Kidney (tissue), 14 donors: ENCODE data around the gene CNTNAP4. TPM values are rescaled to one million over a fixed set of nuclear protein-coding genes. Genes with fewer than 3 reads are reported as not detected.
A peak's percentile ranks its signal among the peaks of the same experiment; 100 is the strongest.

Experiments used
- DNase-seq, 5 donors: peaks; one replicate each; pipeline ENCODE4 v3.0.0-alpha.2; 2013 to 2020
- FAIRE-seq: peaks from 2 replicates; lab custom pipeline; 2012; peaks lifted over from hg19 to GRCh38; lab: Jason Lieb, UNC
- H3K27ac ChIP-seq, 2 donors: one replicate each; pipeline ENCODE4 v1.7.0; 2013; ENCODE audit warnings: low read depth in 2 of 2, low read length in 2 of 2, inconsistent platforms in 1 of 2
- H3K27me3 ChIP-seq: one replicate; pipeline ENCODE4 v1.7.1; 2013; ENCODE audit warnings: low read length, inconsistent platforms; ENCODE audit not compliant: control insufficient read depth, insufficient read depth
- H3K36me3 ChIP-seq, 3 donors: one replicate each; pipeline versions ENCODE4 v1.7.0 to v1.7.1; 2013; ENCODE audit warnings: low read length in 3 of 3, control low read depth in 1 of 3, inconsistent platforms in 1 of 3; ENCODE audit not compliant: insufficient read depth in 3 of 3, control insufficient read depth in 2 of 3
- H3K4me1 ChIP-seq, 3 donors: one replicate each; pipeline versions ENCODE4 v1.7.0 to v1.7.1; 2013; ENCODE audit warnings: low read length in 3 of 3, inconsistent platforms in 1 of 3, low read depth in 1 of 3; ENCODE audit not compliant: control insufficient read depth in 2 of 3, insufficient read depth in 2 of 3
- H3K4me3 ChIP-seq, 3 donors: one replicate each; pipeline versions ENCODE4 v1.7.0 to v1.8.1; 2013; ENCODE audit warnings: low read length in 3 of 3, control low read depth in 1 of 3, inconsistent platforms in 1 of 3
- H3K9ac ChIP-seq, 3 donors: one replicate each; pipeline versions ENCODE4 v1.7.0 to v1.7.1; 2013; ENCODE audit warnings: low read length in 3 of 3, control low read depth in 1 of 3, inconsistent platforms in 1 of 3
- H3K9me3 ChIP-seq, 3 donors: one replicate each; pipeline versions ENCODE4 v1.7.0 to v1.7.1; 2013; ENCODE audit warnings: low read length in 3 of 3, control low read depth in 1 of 3, inconsistent platforms in 1 of 3; ENCODE audit not compliant: control insufficient read depth in 2 of 3, insufficient read depth in 1 of 3
- intact Hi-C: fragments of 100-400 bp; cut with DNase I; formaldehyde crosslinking; loops from one replicate; pipeline ENCODE4 v1.11.1; 2022
- polyA plus RNA-seq: library from polyadenylated mRNA; stranded (reverse); fragments of 350-450 nt; fragmentation: Illumina TruSeq; extraction: RNeasy Lipid Tissue Mini Kit (QIAGEN cat#74804); gene quantifications from one replicate; pipeline ENCODE4 v1.2.3, GENCODE V29; 2014; ENCODE audit warnings: low read depth, low replicate concordance; ENCODE audit not compliant: insufficient read depth
- total RNA-seq: library from RNA; stranded (reverse); fragmentation: NEBNext Ultra II Directional; extraction: Animal tissue kit (Norgen Biotek cat#: 25700); gene quantifications from one replicate; pipeline ENCODE4 v1.2.1, GENCODE V29; 2021
- TF ChIP-seq, protein P1 (sequence below): IDR thresholded peaks from 3 replicates; pipeline ENCODE4 v1.5.1; 2012; ENCODE audit warnings: mild to moderate bottlenecking, moderate library complexity, borderline replicate concordance; ENCODE audit not compliant: insufficient read depth; ENCODE audit errors: extremely low read depth
- donor health status: control.
- donor health status: control.
- donor health status: control.
- donor health status: control.
- donor health status: control.
- donor health status: DM: yes; HTN: yes; CAD: no.
- donor health status: Normal renal cell carcinoma (clear cell type).

The CNTNAP4 gene
- total and polyA plus RNA-seq, 2 donors from 2014 or later, result not detected

DNA sequence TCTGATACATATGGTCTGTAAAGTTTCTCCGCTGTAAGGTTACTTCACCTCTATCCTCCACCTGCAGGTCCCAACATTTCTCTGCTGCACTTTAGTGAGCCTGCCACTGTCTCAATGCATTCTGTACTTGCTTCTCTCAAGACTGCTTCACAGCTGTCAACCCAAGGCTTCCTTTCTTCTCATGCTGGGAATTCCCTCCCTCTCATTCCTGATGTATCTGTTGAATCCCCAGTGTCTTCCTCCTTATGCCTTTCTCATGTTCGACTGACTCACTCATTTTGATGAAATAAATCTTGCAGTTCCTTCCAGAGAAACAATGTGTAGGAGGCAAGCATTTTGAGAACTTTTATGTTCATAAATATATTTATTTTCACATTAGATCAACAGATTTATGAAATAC, 288.3 kb downstream of the CNTNAP4 start:
- Histone ChIP-seq H3K4me3 (no peak overlapping the region), H3K27me3 (no peaks in the 10 kb centered on the region), H3K9me3 (no peaks in the 10 kb centered on the region), H3K9ac (no peak overlapping the region), H3K27ac (no peak overlapping the region), H3K4me1 (no peaks in the 10 kb centered on the region), H3K36me3 (no peaks in the 10 kb centered on the region)
- FAIRE-seq, result no peak
- DNase-seq, result no peak
- TF ChIP-seq, protein P1, sequence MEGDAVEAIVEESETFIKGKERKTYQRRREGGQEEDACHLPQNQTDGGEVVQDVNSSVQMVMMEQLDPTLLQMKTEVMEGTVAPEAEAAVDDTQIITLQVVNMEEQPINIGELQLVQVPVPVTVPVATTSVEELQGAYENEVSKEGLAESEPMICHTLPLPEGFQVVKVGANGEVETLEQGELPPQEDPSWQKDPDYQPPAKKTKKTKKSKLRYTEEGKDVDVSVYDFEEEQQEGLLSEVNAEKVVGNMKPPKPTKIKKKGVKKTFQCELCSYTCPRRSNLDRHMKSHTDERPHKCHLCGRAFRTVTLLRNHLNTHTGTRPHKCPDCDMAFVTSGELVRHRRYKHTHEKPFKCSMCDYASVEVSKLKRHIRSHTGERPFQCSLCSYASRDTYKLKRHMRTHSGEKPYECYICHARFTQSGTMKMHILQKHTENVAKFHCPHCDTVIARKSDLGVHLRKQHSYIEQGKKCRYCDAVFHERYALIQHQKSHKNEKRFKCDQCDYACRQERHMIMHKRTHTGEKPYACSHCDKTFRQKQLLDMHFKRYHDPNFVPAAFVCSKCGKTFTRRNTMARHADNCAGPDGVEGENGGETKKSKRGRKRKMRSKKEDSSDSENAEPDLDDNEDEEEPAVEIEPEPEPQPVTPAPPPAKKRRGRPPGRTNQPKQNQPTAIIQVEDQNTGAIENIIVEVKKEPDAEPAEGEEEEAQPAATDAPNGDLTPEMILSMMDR, result no peak
- intact Hi-C loops, result no loop called here

DNA sequence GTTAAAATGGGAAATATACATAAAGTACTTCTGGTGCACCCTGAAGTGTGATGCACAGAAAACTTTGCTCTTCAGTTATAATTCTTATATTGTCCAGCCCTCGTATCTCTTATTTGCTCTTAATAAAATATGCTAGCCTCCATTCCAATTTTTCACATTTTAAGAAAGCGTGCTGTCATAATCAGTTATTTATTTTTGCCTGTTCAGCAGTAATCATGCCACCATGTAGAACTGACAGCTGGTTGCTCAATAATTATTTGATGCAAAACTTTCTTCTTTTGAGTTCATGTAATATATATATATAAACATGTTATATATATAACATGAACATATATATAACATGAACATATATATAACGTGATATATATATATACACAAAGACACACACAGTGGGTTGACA, 294.6 kb downstream of the CNTNAP4 start:
- no peak overlapping the region for H3K9ac ChIP-seq
- TF ChIP-seq, protein P1, result no peak
- no peak overlapping the region for H3K27ac ChIP-seq
- intact Hi-C loops, result no loop called here
- no peak for DNase-seq
- no peaks in the 10 kb centered on the region for H3K27me3 ChIP-seq
- no peaks in the 10 kb centered on the region for H3K9me3 ChIP-seq
- H3K4me1 ChIP-seq, result no peaks in the 10 kb centered on the region
- FAIRE-seq, result no peak
- H3K4me3 ChIP-seq, result no peak overlapping the region
- H3K36me3 ChIP-seq, result no peaks in the 10 kb centered on the region

DNA sequence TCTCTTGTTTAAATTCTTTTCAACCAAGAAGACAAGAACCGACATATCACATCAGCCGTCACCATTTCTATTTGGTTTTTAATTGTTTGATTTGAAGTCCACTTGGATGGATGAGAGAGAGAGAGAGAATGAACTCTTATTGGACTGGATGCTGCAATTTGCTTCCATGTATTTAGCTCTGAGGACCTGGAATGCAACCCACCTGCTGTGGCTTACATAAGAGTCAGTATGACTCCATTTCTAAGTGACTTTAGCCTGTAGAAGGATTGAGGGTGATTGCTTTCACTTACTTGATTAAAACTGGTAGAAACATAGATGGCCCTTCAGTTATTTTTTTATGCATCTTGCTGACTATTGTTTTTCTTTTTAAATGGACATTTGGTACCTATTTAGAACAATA, 296.1 kb downstream of the CNTNAP4 start:
- H3K36me3 ChIP-seq, result no peaks in the 10 kb centered on the region
- H3K4me1 ChIP-seq, result no peaks in the 10 kb centered on the region
- H3K27me3 ChIP-seq, result no peaks in the 10 kb centered on the region
- FAIRE-seq (no peak), DNase-seq (no peak)
- no peak overlapping the region for H3K4me3 ChIP-seq
- H3K9ac ChIP-seq, result no peak overlapping the region
- H3K27ac ChIP-seq, result no peak overlapping the region
- intact Hi-C loops, result no loop called here
- no peaks in the 10 kb centered on the region for H3K9me3 ChIP-seq
- TF ChIP-seq, protein P1, result no peak

DNA sequence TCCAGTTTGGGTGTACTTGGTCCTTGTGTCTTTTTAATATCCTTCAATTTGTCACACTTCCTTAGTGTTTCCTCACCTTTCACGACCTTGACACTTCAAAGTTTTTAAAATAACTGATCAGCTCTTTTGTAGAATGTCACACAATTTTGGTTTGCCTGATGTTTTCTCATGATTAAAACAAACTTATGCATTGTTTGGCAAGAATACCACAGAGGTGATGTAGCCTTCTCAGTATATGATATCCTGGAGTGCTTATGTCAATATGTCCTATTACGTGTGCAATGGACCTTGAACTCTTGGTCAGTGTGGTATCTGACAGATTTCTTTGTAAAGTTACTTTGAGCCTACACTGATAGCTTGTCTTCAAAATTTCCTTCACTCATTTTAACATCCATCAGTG, 297.4 kb downstream of the CNTNAP4 start:
- FAIRE-seq, result no peak
- Histone ChIP-seq H3K36me3 (no peaks in the 10 kb centered on the region), H3K4me3 (no peak overlapping the region), H3K9me3 (no peaks in the 10 kb centered on the region), H3K4me1 (no peaks in the 10 kb centered on the region), H3K9ac (no peak overlapping the region), H3K27me3 (no peaks in the 10 kb centered on the region), H3K27ac (no peak overlapping the region)
- DNase-seq, result peak in 1 of 5 donors; percentile 1
- TF ChIP-seq, protein P1, result no peak
- intact Hi-C loops, result no loop called here
